Right hindlimb (tissue), 1 donor: ENCODE results near the gene ARMC9.
"Not testable (repeated sequence)": the region's sequence is repeated elsewhere in the genome, so short reads cannot be mapped to it uniquely, and the experiment has no call there.

Source experiments
- DNase-seq: peaks from one replicate; pipeline ENCODE4 v3.0.0-alpha.2; 2018

ARMC9 gene

GRCh38 chr2:231403421-231404182, 205.2 kb downstream of the ARMC9 start:
- DNase-seq: not testable (repeated sequence)

- not testable (repeated sequence) for DNase-seq
Observed at GRCh38 chr2:231404183-231404578, 205.8 kb downstream of the ARMC9 start.

- DNase-seq: not testable (repeated sequence)
Observed at GRCh38 chr2:231405601-231406367, 207.4 kb downstream of the ARMC9 start.

- not testable (repeated sequence) for DNase-seq
Observed at GRCh38 chr2:231407686-231408085, 209.3 kb downstream of the ARMC9 start.

GRCh38 chr2:231408304-231408703, 209.9 kb downstream of the ARMC9 start:
- not testable (repeated sequence) for DNase-seq

- no peak for DNase-seq
Observed at GRCh38 chr2:231409776-231410175, 211.3 kb downstream of the ARMC9 start.

- DNase-seq: no peak
Observed at GRCh38 chr2:231410293-231411004, 212.0 kb downstream of the ARMC9 start.

- DNase-seq: no peak
Observed at GRCh38 chr2:231411237-231411636, 212.8 kb downstream of the ARMC9 start.

- DNase-seq: peak; percentile 92
Observed at GRCh38 chr2:231411831-231412617, 213.6 kb downstream of the ARMC9 start.

- no peak for DNase-seq
Observed at GRCh38 chr2:231412618-231412963, 214.2 kb downstream of the ARMC9 start.

- no peak for DNase-seq
Observed at GRCh38 chr2:231413456-231413855, 215.0 kb downstream of the ARMC9 start.

- DNase-seq: no peak
Observed at GRCh38 chr2:231413921-231414476, 215.6 kb downstream of the ARMC9 start.

- DNase-seq: no peak
Observed at GRCh38 chr2:231415029-231415428, 216.6 kb downstream of the ARMC9 start.

GRCh38 chr2:231418820-231419640, 220.6 kb downstream of the ARMC9 start:
- DNase-seq: no peak

GRCh38 chr2:231421051-231421580, 222.7 kb downstream of the ARMC9 start:
- no peak for DNase-seq

GRCh38 chr2:231422056-231422455, 223.6 kb downstream of the ARMC9 start:
- no peak for DNase-seq

- DNase-seq: no peak
Observed at GRCh38 chr2:231423176-231423575, 224.7 kb downstream of the ARMC9 start.
